ENCODE measurements around the gene GIGYF2.
"Not testable (repeated sequence)": the region's sequence is repeated elsewhere in the genome, so short reads cannot be mapped to it uniquely, and the experiment has no call there.

Gene GIGYF2

DNA sequence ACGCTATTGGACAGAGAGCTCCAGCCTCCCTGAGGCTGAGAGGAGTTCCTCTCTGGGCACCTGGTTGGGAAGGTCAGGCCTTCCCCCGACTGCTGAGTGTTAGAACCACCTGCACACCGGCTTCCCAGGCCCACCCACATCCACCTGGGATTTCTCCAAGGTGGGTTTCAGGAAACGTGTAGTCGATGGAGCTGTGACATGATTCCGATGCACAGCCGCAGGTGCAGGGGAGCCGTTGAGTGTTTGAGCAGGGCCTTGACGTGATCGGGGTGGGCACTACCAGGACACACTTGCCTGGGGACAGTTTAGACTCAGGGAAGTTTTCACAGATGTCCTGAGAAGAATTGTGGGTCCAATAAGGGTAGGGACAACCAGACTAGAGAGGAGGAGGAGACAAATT is 21.8 kb upstream of the GIGYF2 start:
- H3K4me3 ChIP-seq (ENCODE audit: low read length), result no peak overlapping the region
- TF ChIP-seq, protein P1, sequence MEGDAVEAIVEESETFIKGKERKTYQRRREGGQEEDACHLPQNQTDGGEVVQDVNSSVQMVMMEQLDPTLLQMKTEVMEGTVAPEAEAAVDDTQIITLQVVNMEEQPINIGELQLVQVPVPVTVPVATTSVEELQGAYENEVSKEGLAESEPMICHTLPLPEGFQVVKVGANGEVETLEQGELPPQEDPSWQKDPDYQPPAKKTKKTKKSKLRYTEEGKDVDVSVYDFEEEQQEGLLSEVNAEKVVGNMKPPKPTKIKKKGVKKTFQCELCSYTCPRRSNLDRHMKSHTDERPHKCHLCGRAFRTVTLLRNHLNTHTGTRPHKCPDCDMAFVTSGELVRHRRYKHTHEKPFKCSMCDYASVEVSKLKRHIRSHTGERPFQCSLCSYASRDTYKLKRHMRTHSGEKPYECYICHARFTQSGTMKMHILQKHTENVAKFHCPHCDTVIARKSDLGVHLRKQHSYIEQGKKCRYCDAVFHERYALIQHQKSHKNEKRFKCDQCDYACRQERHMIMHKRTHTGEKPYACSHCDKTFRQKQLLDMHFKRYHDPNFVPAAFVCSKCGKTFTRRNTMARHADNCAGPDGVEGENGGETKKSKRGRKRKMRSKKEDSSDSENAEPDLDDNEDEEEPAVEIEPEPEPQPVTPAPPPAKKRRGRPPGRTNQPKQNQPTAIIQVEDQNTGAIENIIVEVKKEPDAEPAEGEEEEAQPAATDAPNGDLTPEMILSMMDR (conservative IDR thresholded peaks at IDR 0.05; ENCODE audit: low read depth, low read length), result no peak
- DNase-seq (ENCODE audit: low read depth), result no peak

DNA sequence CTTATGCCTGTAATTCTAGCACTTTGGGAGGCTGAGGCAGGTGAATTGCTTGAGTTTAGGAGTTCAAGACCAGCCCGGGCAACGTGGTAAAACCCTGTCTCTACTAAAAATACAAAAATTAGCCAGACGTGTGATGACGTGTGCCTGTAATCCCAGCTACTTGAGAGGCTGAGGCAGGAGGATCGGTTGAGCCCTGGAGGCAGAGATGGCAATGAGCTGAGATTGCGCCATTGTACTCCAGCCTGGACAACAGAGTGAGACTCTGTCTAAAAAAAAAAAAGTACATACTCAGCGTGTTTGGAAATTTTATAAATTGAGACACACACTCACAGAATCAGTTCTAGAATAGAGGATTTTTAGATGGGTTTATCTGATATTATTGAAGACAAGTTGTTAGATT is 17.1 kb upstream of the GIGYF2 start:
- no peak for DNase-seq (ENCODE audit: low read depth)
- H3K4me3 ChIP-seq (ENCODE audit: low read length), result no peak overlapping the region
- TF ChIP-seq, protein P1 (conservative IDR thresholded peaks at IDR 0.05; ENCODE audit: low read depth, low read length), result no peak

DNA sequence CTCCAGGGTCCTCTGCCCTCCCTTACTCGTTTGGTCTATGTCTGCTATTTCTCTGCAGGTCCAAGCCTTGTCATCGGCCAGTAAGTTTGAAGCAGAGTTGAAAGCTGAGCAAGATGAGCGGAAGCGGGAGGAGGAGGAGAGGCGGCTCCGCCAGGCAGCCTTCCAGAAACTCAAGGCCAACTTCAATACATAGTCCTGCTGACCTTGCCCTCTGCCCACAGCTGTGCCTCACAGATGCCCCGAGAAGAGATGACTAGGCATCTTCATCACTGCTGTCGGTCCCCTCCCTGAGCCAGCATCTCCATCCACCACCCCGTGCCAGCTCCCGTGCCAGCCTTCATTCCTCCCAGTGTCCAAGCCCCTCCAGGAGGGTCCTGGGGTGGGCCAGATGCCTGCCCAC is 15.6 kb upstream of the GIGYF2 start:
- TF ChIP-seq, protein P1 (conservative IDR thresholded peaks at IDR 0.05; ENCODE audit: low read depth, low read length), result no peak
- H3K4me3 ChIP-seq (ENCODE audit: low read length), result no peak overlapping the region
- DNase-seq (ENCODE audit: low read depth), result no peak

DNA sequence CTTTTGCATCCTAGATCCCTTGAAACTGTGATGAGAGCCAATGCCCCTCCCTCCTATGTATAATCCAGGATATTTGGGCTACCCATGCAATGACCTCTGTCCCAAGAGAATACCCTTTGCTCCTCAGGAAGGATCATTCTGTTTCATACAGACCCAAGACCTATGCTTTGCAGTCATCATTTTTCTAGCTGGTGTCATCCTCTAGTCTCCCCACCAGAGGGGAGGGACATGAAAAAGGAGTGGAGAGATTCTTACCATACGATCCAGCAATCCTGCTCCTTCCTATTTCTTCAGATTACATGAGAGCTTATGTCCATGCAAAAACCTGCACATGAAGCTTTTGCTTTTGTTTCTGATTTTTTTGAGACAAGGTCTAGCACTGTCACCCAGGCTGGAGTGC is 13.8 kb upstream of the GIGYF2 start:
- DNase-seq (ENCODE audit: low read depth), result no peak
- TF ChIP-seq, protein P1 (conservative IDR thresholded peaks at IDR 0.05; ENCODE audit: low read depth, low read length), result no peak
- no peak overlapping the region for H3K4me3 ChIP-seq (ENCODE audit: low read length)

DNA sequence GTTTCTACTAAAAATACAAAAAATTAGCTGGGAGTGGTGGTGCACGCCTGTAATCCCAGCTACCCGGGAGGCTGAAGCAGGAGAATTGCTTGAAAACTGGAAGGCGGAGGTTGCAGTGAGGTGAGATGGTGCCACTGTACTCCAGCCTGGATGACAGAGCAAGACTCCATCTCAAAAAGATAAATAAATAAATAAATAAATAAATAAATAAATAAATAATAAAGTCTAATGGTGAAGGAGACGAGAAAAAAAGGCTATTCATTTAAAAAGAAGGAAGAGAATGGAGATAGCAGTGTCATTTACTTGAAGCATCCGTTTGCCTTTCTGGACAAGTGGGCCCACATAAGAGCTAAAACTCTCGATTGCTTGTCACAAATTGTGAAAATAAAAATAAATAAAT is 11.7 kb upstream of the GIGYF2 start:
- H3K4me3 ChIP-seq (ENCODE audit: low read length); DNase-seq (ENCODE audit: low read depth): not testable (repeated sequence)

DNA sequence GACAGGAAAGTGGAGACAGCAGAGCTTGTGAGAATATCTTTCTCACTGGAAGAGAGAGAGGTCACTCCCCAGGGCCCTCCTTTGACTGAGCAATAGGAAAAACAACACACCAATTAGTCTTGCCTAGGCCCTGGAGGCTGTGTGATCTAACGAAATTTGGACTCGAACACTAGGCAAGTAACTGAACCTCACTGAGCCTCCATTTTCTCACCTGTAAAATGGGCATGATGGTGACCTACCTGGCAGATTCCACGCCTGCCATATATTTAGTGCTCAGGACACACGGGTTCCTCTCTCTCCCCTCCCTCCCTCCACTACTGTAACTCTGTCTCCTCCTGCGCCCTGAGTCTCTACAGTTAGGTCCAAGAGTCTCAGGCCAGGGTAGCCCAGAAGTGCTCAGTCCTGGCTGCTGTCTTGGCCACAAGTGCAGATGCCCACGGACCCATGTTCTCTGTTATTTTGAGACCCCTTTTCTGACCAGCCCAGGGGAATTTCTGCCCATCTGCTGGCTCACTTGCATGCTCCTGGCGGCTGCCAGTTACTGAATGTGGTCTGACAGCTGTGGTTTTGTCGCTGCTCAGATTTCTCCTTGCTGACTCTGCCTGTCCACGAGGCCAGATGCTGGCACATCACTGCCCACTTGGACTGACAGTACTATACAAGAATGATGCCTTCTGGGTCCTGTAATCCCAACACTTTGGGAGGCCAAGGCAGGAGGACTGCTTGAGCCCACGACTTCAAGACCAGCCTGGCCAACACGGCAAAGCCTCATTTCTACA is 9.6 kb upstream of the GIGYF2 start:
- H3K4me3 ChIP-seq (ENCODE audit: low read length), result no peak overlapping the region
- DNase-seq (ENCODE audit: low read depth), result no peak
- TF ChIP-seq, protein P1 (conservative IDR thresholded peaks at IDR 0.05; ENCODE audit: low read depth, low read length), result no peak

DNA sequence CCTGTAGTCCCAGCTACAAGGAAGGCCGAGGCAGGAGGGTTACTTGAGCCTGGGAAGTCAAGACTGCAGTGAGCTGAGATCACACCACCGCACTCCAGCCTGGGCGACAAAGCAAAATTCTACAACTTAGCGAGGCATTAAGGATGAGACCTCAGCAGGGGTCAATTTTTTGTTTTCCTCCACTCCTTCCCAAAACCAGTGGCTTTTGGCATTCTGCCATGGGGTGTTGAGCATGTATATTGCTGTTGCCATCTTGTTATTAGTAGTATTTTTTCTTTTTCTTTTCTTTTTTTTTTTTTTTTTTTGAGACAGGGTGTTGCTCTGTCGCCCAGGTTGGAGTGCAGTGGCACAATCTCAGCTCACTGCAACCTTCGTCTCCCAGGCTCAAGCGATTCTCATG is 8.9 kb upstream of the GIGYF2 start:
- DNase-seq (ENCODE audit: low read depth), result no peak
- H3K4me3 ChIP-seq (ENCODE audit: low read length), result no peak overlapping the region
- TF ChIP-seq, protein P1 (conservative IDR thresholded peaks at IDR 0.05; ENCODE audit: low read depth, low read length), result no peak
